CD8-positive, alpha-beta memory T cell (primary cell): ENCODE measurements around the gene STEAP3. TPM values are rescaled to one million over a fixed set of nuclear protein-coding genes. Genes with fewer than 3 reads are reported as not detected.

Experiments
- CTCF ChIA-PET: fragments of 350-600 bp; sonication (Branson Sonifier 250); formaldehyde crosslinking; loops from one replicate; lab custom pipeline; 2021; ENCODE audit warnings: antibody characterized with exemption; lab: Charles Lee
- POLR2A ChIA-PET: fragments of 350-600 bp; sonication (Branson Sonifier 250); formaldehyde crosslinking; loops from one replicate; lab custom pipeline; 2021; ENCODE audit warnings: antibody characterized with exemption; lab: Charles Lee
- DNase-seq, 5 donors: peaks; one replicate each; pipeline versions ENCODE4 v3.0.0 to v3.0.0-alpha.2; 2020 to 2022; ENCODE audit warnings: mixed read lengths in 1 of 5
- H3K27ac ChIP-seq: one replicate; pipeline ENCODE4 v1.7.0; 2013; ENCODE audit warnings: low read depth, mild to moderate bottlenecking, low read length, moderate library complexity
- H3K27me3 ChIP-seq: 2 replicates; pipeline ENCODE4 v1.7.0; 2013; ENCODE audit warnings: low read length, mild to moderate bottlenecking; ENCODE audit not compliant: insufficient read depth, poor library complexity, severe bottlenecking
- H3K36me3 ChIP-seq: 2 replicates; pipeline ENCODE4 v1.7.0; 2013; ENCODE audit warnings: mild to moderate bottlenecking, low read length, moderate library complexity; ENCODE audit not compliant: insufficient read depth
- H3K4me1 ChIP-seq: 2 replicates; pipeline ENCODE4 v1.7.0; 2013; ENCODE audit warnings: mild to moderate bottlenecking, low read length, moderate library complexity; ENCODE audit not compliant: insufficient read depth
- H3K4me3 ChIP-seq: 2 replicates; pipeline ENCODE4 v1.7.0; 2013; ENCODE audit warnings: mild to moderate bottlenecking, low read length
- H3K9me3 ChIP-seq: 2 replicates; pipeline ENCODE4 v1.7.0; 2013; ENCODE audit warnings: mild to moderate bottlenecking, low read length
- H3K27ac Mint-ChIP-seq, 8 donors: one replicate each; pipeline ENCODE4 v1.8.0; 2020 to 2021; ENCODE audit warnings: mixed read lengths in 8 of 8, mild to moderate bottlenecking in 6 of 8, inconsistent platforms in 3 of 8, moderate library complexity in 3 of 8
- H3K27me3 Mint-ChIP-seq, 2 donors: one replicate each; pipeline ENCODE4 v1.8.0; 2020 to 2021; ENCODE audit warnings: mixed read lengths in 2 of 2, mild to moderate bottlenecking in 1 of 2, moderate library complexity in 1 of 2
- H3K36me3 Mint-ChIP-seq, 3 donors: one replicate each; pipeline ENCODE4 v1.8.0; 2020 to 2021; ENCODE audit warnings: mixed read lengths in 3 of 3, inconsistent platforms in 1 of 3, mild to moderate bottlenecking in 1 of 3
- H3K4me1 Mint-ChIP-seq, 3 donors: one replicate each; pipeline ENCODE4 v1.8.0; 2020 to 2021; ENCODE audit warnings: mixed read lengths in 3 of 3, inconsistent platforms in 1 of 3, mild to moderate bottlenecking in 1 of 3
- H3K4me3 Mint-ChIP-seq, 7 donors: one replicate each; pipeline ENCODE4 v1.8.0; 2020 to 2021; ENCODE audit warnings: mixed read lengths in 7 of 7, mild to moderate bottlenecking in 6 of 7, moderate library complexity in 4 of 7, inconsistent platforms in 2 of 7
- H3K9me3 Mint-ChIP-seq, 5 donors: one replicate each; pipeline ENCODE4 v1.8.0; 2020 to 2022; ENCODE audit warnings: mixed read lengths in 5 of 5, mild to moderate bottlenecking in 3 of 5, moderate library complexity in 2 of 5, inconsistent platforms in 1 of 5
- polyA plus RNA-seq: library from polyadenylated mRNA; unstranded; fragments of 300-500 nt; fragmentation: Illumina TruSeq; gene quantifications from one replicate; pipeline ENCODE4 v1.2.3, GENCODE V29; 2021
- total RNA-seq, 2 experiments: library from RNA; stranded (reverse); gene quantifications; one replicate each; pipeline ENCODE4 v1.2.3, GENCODE V29; 2021

The STEAP3 gene
- total and polyA plus RNA-seq, 3 experiments from 2014 or later = 0.11 to 0.41 (median 0.22) TPM

DNA sequence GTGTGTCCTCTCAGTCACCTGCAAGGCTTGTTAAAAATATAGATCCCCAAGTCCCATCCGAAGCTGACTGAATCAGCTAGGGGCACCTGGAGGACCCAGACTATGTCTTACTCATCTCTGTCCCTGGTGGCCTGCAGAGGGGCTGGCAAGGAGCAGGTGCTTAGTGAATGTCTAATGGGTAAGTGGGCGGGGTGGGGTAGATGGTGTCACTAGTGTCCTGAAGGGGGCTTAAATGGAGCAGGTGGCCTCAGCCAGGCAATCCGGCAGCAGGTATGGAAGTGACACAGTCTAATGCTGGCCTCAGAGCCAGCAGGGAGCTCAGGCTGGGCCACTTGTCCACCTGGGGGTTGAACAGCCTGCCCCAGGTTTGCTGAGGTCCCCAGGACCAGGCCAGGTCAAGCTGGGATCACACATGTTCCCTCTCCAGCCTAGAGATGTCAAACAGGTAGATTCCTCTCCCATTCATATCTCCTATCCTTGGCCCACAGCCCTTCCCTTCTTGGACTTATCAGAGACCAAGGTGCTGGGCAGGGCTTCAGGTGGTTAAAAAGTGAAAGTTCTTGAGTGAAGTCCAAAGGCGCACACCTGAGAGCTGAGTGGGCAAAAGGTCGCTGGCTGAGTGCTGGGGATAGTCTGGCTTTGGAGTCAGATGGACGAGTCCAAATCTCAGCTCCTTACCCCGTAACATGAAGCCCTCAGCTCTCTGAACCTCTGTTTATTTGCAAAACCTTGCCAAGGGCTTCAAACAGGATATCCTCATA is 1.7 kb downstream of the STEAP3 start:
- Histone ChIP-seq H3K36me3 (no peaks in the 10 kb centered on the region), H3K4me1 (no peaks in the 10 kb centered on the region), H3K4me3 (no peak overlapping the region), H3K27ac (no peak overlapping the region), H3K27me3 (no peaks in the 10 kb centered on the region), H3K9me3 (no peaks in the 10 kb centered on the region)
- H3K9me3 Mint-ChIP-seq = no peaks in the 10 kb centered on the region
- no peak for DNase-seq
- peaks cover 17 to 33% of the 10 kb centered on the region in 2 donors for H3K27me3 Mint-ChIP-seq
- CTCF ChIA-PET = no interaction called here
- no peak overlapping the region for H3K27ac Mint-ChIP-seq
- peaks cover 0 to 11% (median 1%) of the 10 kb centered on the region in 3 donors for H3K4me1 Mint-ChIP-seq
- POLR2A ChIA-PET = no interaction called here
- H3K4me3 Mint-ChIP-seq = peak overlapping the region in 1 of 7 donors; percentile 18
- H3K36me3 Mint-ChIP-seq = no peaks in the 10 kb centered on the region

DNA sequence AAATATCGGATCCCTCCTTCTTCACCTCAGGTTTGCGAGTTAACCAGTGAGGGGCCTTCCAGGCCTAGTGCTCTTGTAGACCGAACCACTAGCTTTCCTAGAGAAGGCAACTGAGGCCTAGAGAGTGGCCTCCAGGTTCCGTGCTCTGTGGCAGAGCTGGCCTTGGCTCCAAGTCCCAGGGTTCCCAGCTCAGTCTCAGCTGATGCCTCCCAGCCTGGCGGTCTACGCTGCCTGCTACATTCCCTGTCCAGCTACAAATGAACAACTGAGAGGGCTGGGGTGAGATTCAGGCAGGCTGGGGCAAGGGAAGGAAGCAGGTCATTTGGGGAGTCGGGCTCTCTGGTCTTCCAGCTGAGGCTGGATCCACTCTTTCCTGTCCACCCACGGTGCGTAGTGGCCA is 2.3 kb downstream of the STEAP3 start:
- DNase-seq = no peak
- Mint-ChIP-seq H3K4me1 (peaks cover 0 to 11% (median 1%) of the 10 kb centered on the region in 3 donors), H3K36me3 (no peaks in the 10 kb centered on the region), H3K27ac (no peak overlapping the region), H3K27me3 (peaks cover 15 to 29% of the 10 kb centered on the region in 2 donors), H3K4me3 (no peak overlapping the region), H3K9me3 (no peaks in the 10 kb centered on the region)
- POLR2A ChIA-PET = no interaction called here
- Histone ChIP-seq H3K27ac (no peak overlapping the region), H3K4me1 (no peaks in the 10 kb centered on the region), H3K4me3 (no peak overlapping the region), H3K9me3 (no peaks in the 10 kb centered on the region), H3K36me3 (no peaks in the 10 kb centered on the region), H3K27me3 (no peaks in the 10 kb centered on the region)
- CTCF ChIA-PET = no interaction called here

DNA sequence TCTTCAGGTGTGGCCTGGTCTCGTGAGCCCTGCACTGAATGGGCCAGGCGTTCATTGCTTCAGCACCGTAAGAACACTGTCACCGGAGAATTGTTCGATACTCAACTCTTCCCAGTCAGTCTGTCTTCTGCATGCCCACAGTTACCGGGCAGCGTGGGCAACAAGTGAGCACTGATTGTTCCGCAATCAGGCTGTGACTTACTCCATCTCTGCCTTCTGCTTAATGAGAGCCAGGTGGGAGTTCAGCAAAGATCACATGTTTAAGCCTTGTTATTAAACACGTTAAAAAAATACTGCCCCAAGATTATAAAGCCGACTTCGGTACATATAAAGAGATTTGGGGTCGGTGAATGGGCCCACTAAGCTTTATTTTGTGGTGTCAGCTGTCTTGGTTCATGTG is 3.7 kb downstream of the STEAP3 start:
- H3K4me1 Mint-ChIP-seq = peaks cover 0 to 8% (median 1%) of the 10 kb centered on the region in 3 donors
- no peaks in the 10 kb centered on the region for H3K9me3 ChIP-seq
- no peak for DNase-seq
- no peaks in the 10 kb centered on the region for H3K36me3 ChIP-seq
- no peak overlapping the region for H3K27ac Mint-ChIP-seq
- ChIA-PET POLR2A (no interaction called here), CTCF (no interaction called here)
- H3K36me3 Mint-ChIP-seq = no peaks in the 10 kb centered on the region
- H3K4me1 ChIP-seq = no peaks in the 10 kb centered on the region
- H3K27me3 Mint-ChIP-seq = peaks cover 10 to 17% of the 10 kb centered on the region in 2 donors
- no peak overlapping the region for H3K4me3 Mint-ChIP-seq
- H3K4me3 ChIP-seq = no peak overlapping the region
- no peaks in the 10 kb centered on the region for H3K27me3 ChIP-seq
- H3K9me3 Mint-ChIP-seq = no peaks in the 10 kb centered on the region
- H3K27ac ChIP-seq = no peak overlapping the region

DNA sequence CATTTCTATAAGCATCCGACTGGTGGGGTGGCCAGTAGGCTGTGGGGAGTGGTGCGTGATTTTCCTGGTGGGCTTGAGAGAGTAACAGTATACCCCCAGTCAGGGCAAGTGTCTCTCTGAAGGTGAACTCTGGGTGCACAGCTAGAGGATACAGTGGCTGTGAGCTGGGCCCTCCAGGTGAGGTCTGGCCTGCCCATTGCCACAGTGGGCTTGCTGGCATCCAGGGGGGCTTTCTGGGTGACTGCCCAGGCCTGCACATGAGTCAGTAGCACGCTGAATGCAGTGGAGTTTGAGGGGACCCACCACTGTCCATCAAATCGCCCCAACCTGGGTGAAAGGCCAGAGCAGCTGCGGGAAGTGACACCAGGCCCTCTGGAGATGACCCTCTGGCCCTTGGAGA is 4.5 kb downstream of the STEAP3 start:
- ChIA-PET POLR2A (no interaction called here), CTCF (no interaction called here)
- no peaks in the 10 kb centered on the region for H3K9me3 Mint-ChIP-seq

DNA sequence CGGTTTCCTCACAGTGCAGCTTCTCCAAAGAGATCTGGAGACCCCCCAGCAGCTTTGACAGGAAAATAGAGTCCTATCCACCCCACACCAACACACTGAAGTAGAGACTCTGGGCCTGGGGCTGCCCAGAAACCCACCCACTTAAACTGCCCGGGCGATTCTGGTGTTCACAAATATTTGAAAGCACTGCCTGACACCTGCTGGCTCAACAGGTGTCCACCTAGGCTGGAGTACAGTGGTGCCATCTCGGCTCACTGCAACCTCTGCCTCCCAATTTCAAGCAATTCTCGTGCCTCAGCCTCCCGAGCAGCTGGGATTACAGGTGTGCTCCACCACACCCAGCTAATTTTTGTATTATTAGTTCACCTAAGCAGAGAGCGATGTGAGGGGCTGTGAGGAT is 5.3 kb downstream of the STEAP3 start:
- CTCF ChIA-PET = interaction anchor here (0.7 kb wide), 1 partner anchor 203 kb away, joined by 4 read pairs; no protein-coding TSS in a partner anchor
- POLR2A ChIA-PET = no interaction called here
- no peak overlapping the region for H3K27ac Mint-ChIP-seq
- H3K36me3 ChIP-seq = no peaks in the 10 kb centered on the region
- H3K4me3 ChIP-seq = no peak overlapping the region
- no peak overlapping the region for H3K27ac ChIP-seq
- H3K4me3 Mint-ChIP-seq = no peak overlapping the region
- H3K27me3 ChIP-seq = no peaks in the 10 kb centered on the region
- no peaks in the 10 kb centered on the region for H3K9me3 Mint-ChIP-seq
- no peak for DNase-seq
- no peaks in the 10 kb centered on the region for H3K36me3 Mint-ChIP-seq
- no peaks in the 10 kb centered on the region for H3K4me1 ChIP-seq
- H3K9me3 ChIP-seq = no peaks in the 10 kb centered on the region
- H3K4me1 Mint-ChIP-seq = no peaks in the 10 kb centered on the region
- peaks cover 4 to 10% of the 10 kb centered on the region in 2 donors for H3K27me3 Mint-ChIP-seq

More for the DNA sequence above, 4.5 kb downstream of the STEAP3 start:
- Mint-ChIP-seq H3K27ac (no peak overlapping the region), H3K4me1 (peaks cover 0 to 2% (median 0%) of the 10 kb centered on the region in 3 donors), H3K36me3 (no peaks in the 10 kb centered on the region), H3K27me3 (peaks cover 5 to 10% of the 10 kb centered on the region in 2 donors), H3K4me3 (no peak overlapping the region)
- Histone ChIP-seq H3K9me3 (no peaks in the 10 kb centered on the region), H3K4me1 (no peaks in the 10 kb centered on the region), H3K27ac (no peak overlapping the region), H3K4me3 (no peak overlapping the region), H3K27me3 (no peaks in the 10 kb centered on the region), H3K36me3 (no peaks in the 10 kb centered on the region)
- DNase-seq = no peak

DNA sequence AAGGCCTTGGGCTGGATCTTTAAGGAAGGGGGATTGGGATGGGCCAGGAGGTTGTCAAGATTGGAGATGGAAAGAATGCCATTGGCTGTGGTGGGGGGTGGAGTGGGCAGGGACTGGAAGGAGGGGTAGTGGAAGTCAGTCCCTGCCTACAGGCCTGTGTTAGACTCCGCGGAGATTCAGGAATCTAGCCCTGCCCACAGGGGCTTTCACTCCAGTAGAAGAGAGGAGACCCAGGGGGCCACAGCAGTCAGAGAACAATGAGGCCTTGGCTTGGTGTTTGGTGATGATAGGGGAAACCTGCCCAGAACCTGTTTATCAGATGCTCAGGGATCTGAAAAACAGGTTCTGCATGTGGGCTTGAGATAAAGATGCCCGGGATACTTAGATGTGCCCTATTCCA is 6.1 kb downstream of the STEAP3 start:
- Histone ChIP-seq H3K36me3 (no peaks in the 10 kb centered on the region), H3K27ac (no peak overlapping the region), H3K4me1 (no peaks in the 10 kb centered on the region), H3K9me3 (no peaks in the 10 kb centered on the region), H3K4me3 (no peak overlapping the region), H3K27me3 (no peaks in the 10 kb centered on the region)
- Mint-ChIP-seq H3K9me3 (no peaks in the 10 kb centered on the region), H3K4me1 (no peaks in the 10 kb centered on the region), H3K4me3 (no peak overlapping the region), H3K36me3 (no peaks in the 10 kb centered on the region), H3K27me3 (peaks cover 4 to 6% of the 10 kb centered on the region in 2 donors), H3K27ac (no peak overlapping the region)
- ChIA-PET POLR2A (no interaction called here), CTCF (interaction anchor here (0.7 kb wide), 1 partner anchor 202 kb away, joined by 4 read pairs; no protein-coding TSS in a partner anchor)
- DNase-seq = no peak

DNA sequence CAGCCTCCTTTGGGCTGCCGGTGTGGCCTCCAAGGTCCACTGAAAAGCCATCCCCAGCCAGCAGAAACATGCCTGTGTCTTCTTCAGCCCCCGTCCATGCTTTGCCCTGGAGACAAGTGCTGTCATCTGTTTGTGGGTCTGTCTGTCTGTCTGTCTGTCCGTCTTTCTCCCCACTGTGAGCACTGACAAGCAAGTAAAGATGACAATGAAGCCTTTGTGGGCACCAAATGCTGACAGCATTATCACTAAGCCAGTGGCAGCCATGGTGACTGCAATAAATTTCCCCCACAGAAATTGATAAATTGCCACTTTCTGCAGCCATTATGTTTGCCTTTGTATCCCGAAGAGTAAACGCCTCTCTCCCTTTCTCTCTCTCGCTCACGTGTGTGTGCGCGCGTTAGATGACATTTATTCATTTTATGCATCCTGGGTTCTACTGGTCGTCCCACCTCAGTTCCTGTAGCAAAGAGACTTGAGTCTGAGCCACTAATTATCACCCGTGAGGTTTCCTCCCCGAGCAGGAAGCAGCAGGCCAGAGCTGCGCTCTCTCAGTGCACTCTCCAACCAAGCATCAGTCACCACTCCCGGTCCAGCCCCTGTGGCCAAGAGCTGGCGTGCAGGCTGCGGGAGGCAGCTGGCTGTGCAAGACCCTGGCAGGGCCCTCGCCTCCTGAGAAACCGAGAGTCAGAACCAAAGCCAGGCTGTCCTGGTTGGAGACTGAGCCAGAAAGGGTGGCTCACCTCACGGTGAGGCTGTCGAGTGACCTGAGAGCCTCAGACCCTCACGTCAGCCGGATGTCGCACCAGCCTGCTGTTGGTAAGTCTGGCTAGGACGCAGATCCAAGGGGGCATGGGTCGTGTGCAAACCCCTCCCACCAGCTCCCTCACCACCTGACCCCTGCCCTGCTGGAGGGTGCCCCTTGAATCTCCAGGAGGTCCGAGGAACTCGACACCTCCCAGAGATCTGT is 6.9 kb downstream of the STEAP3 start:
- POLR2A ChIA-PET = no interaction called here
- Histone ChIP-seq H3K4me1 (no peaks in the 10 kb centered on the region), H3K27me3 (no peaks in the 10 kb centered on the region), H3K4me3 (no peak overlapping the region), H3K27ac (no peak overlapping the region), H3K36me3 (no peaks in the 10 kb centered on the region), H3K9me3 (no peaks in the 10 kb centered on the region)
- H3K4me3 Mint-ChIP-seq = no peak overlapping the region
- DNase-seq = no peak
- H3K27me3 Mint-ChIP-seq = peaks cover 0 to 4% of the 10 kb centered on the region in 2 donors
- no peak overlapping the region for H3K27ac Mint-ChIP-seq
- CTCF ChIA-PET = no interaction called here
- no peaks in the 10 kb centered on the region for H3K4me1 Mint-ChIP-seq
- no peaks in the 10 kb centered on the region for H3K9me3 Mint-ChIP-seq
- no peaks in the 10 kb centered on the region for H3K36me3 Mint-ChIP-seq
